Skeletal muscle tissue (tissue), 4 donors: Measurements from ENCODE around the gene C2orf92. TPM values are rescaled to one million over a fixed set of nuclear protein-coding genes. Genes with fewer than 3 reads are reported as not detected.

Experiments used
- H3K27ac ChIP-seq: one replicate; pipeline ENCODE4 v1.7.0; 2013; ENCODE audit warnings: mild to moderate bottlenecking, low read depth, low read length, inconsistent platforms
- H3K27me3 ChIP-seq, 3 donors: one replicate each; pipeline ENCODE4 v1.7.0; 2013; ENCODE audit warnings: low read length in 3 of 3; ENCODE audit not compliant: control insufficient read depth in 3 of 3, insufficient read depth in 3 of 3
- H3K36me3 ChIP-seq, 3 donors: one replicate each; pipeline ENCODE4 v1.7.0; 2013; ENCODE audit warnings: low read length in 3 of 3; ENCODE audit not compliant: control insufficient read depth in 3 of 3, insufficient read depth in 3 of 3
- H3K4me1 ChIP-seq, 3 donors: one replicate each; pipeline ENCODE4 v1.7.0; 2013; ENCODE audit warnings: low read length in 3 of 3, mild to moderate bottlenecking in 3 of 3; ENCODE audit not compliant: control insufficient read depth in 3 of 3, insufficient read depth in 3 of 3
- H3K4me3 ChIP-seq, 3 donors: one replicate each; pipeline ENCODE4 v1.7.0; 2013; ENCODE audit warnings: low read length in 3 of 3
- H3K9ac ChIP-seq, 3 donors: one replicate each; pipeline ENCODE4 v1.7.0; 2013; ENCODE audit warnings: low read length in 3 of 3, mild to moderate bottlenecking in 3 of 3, moderate library complexity in 2 of 3, low read depth in 1 of 3
- H3K9me3 ChIP-seq, 3 donors: one replicate each; pipeline ENCODE4 v1.7.0; 2013; ENCODE audit warnings: low read length in 3 of 3; ENCODE audit not compliant: control insufficient read depth in 3 of 3
- total RNA-seq: library from RNA; depleted of rRNA; stranded (reverse); fragments of >200 nt; gene quantifications from one replicate; pipeline ENCODE4 v1.2.3, GENCODE V29; 2014
- donor health status: Osteomylitis.

The C2orf92 gene
- total RNA-seq, 1 donor from 2014 or later = 4.7 TPM

- H3K27me3 ChIP-seq = peaks cover 0 to 2% (median 0%) of the 10 kb centered on the region in 3 donors
- no peak overlapping the region for H3K4me3 ChIP-seq
- H3K27ac ChIP-seq = no peak overlapping the region
- H3K9me3 ChIP-seq = no peaks in the 10 kb centered on the region
- peaks cover 3 to 12% (median 6%) of the 10 kb centered on the region in 3 donors for H3K36me3 ChIP-seq
- H3K4me1 ChIP-seq = peaks cover 0 to 2% (median 0%) of the 10 kb centered on the region in 3 donors
- H3K9ac ChIP-seq = no peak overlapping the region
Measured at GRCh38 chr2:97742381-97742847, 72.9 kb downstream of the C2orf92 start.

- no peak overlapping the region for H3K9ac ChIP-seq
- H3K36me3 ChIP-seq = peaks cover 3 to 12% (median 6%) of the 10 kb centered on the region in 3 donors
Measured at GRCh38 chr2:97743913-97744312, 74.4 kb downstream of the C2orf92 start.

DNA sequence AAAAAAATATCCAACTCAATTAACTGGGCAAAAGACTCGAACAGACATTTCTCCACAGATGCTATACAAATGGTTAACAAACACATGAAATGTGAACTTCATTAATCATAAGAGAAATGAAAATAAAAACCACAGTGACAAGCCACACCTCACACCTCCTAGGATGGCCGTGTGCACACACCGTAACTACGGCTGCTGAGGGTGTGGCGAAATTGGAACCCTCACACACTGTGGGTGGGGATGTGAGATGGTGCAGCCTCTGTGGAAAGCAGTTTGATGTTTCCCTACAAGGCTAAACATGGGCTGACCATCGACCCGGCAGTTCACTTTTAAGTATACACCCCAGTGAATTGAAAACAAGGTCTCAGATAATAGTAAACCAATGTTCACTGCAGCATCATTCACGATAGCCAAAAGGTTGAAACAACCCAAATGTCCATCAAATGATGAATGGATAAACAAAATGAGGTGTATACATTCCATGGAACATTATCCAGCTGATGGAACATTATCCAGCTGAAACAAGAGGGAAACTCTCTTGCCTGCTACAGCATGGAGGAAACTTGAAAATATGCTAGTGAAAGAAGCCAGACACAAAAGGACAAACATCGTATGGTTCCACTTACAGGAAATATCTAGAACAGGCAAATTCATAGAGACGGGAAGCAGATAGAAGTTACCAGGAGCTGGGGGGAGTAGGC is 76.1 kb downstream of the C2orf92 start:
- H3K27ac ChIP-seq = no peak overlapping the region

More at GRCh38 chr2:97743913-97744312, 74.4 kb downstream of the C2orf92 start:
- no peaks in the 10 kb centered on the region for H3K9me3 ChIP-seq
- peaks cover 2 to 5% (median 3%) of the 10 kb centered on the region in 3 donors for H3K4me1 ChIP-seq
- H3K4me3 ChIP-seq = no peak overlapping the region
- no peaks in the 10 kb centered on the region for H3K27me3 ChIP-seq
- H3K27ac ChIP-seq = no peak overlapping the region

GRCh38 chr2:97747285-97747684 is 77.8 kb downstream of the C2orf92 start:
- H3K9ac ChIP-seq = no peak overlapping the region
- no peak overlapping the region for H3K4me3 ChIP-seq
- H3K4me1 ChIP-seq = peaks cover 2 to 5% (median 3%) of the 10 kb centered on the region in 3 donors
- H3K36me3 ChIP-seq = peaks cover 6 to 12% (median 8%) of the 10 kb centered on the region in 3 donors
- H3K27me3 ChIP-seq = no peaks in the 10 kb centered on the region
- no peak overlapping the region for H3K27ac ChIP-seq
- no peaks in the 10 kb centered on the region for H3K9me3 ChIP-seq

More for the DNA sequence above, 76.1 kb downstream of the C2orf92 start:
- H3K27me3 ChIP-seq = no peaks in the 10 kb centered on the region
- H3K36me3 ChIP-seq = peaks cover 3 to 12% (median 6%) of the 10 kb centered on the region in 3 donors
- peaks cover 2 to 5% (median 3%) of the 10 kb centered on the region in 3 donors for H3K4me1 ChIP-seq
- no peaks in the 10 kb centered on the region for H3K9me3 ChIP-seq
- H3K9ac ChIP-seq = no peak overlapping the region
- no peak overlapping the region for H3K4me3 ChIP-seq

DNA sequence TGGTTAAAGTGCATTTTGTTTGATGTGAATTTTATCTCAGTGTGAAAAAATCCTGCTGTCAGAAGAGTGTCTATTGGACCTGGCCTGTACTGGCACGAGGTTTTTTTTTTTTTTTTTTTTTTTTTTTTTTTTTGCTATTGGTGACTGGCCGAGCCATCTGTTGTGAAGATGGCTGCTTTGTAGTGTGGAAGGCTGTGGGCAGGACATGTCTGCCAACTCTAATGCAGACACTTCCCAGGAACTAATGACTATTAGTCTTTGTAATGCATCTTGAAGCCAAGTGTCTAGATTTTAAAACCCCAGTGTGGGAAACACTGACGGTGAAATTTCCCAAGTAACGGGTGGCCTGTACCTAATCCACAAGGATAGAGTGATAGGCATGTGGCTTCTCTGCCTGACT is 78.2 kb downstream of the C2orf92 start:
- no peak overlapping the region for H3K9ac ChIP-seq
- H3K4me1 ChIP-seq = peaks cover 2 to 5% (median 3%) of the 10 kb centered on the region in 3 donors
- H3K9me3 ChIP-seq = no peaks in the 10 kb centered on the region
- H3K27me3 ChIP-seq = no peaks in the 10 kb centered on the region
- H3K27ac ChIP-seq = no peak overlapping the region
- H3K4me3 ChIP-seq = no peak overlapping the region
- H3K36me3 ChIP-seq = peaks cover 7 to 12% (median 8%) of the 10 kb centered on the region in 3 donors

DNA sequence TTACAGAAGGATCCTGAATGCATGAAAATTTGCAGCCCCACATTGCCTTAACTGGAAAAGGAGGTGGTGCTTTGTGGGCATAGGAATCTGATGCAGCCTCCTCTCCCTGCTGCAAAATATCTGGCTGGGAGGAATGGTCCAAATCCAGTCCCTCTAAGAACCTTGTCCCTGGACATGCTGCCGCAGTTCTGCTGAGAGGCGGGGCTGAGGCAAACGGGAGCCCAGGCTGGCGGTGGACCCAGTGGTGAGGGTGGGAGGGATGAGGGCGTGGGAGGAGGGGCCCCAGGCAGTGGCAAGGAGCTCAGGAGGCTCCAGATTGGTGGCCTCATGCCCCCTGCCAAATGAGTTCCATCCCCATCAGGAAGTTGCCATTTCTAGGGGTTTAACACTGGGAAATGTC is 80.1 kb downstream of the C2orf92 start:
- Histone ChIP-seq H3K4me1 (peaks cover 2 to 5% (median 3%) of the 10 kb centered on the region in 3 donors), H3K27me3 (no peaks in the 10 kb centered on the region), H3K4me3 (no peak overlapping the region), H3K9ac (no peak overlapping the region), H3K27ac (no peak overlapping the region), H3K36me3 (peaks cover 5 to 8% (median 6%) of the 10 kb centered on the region in 3 donors), H3K9me3 (no peaks in the 10 kb centered on the region)

- Histone ChIP-seq H3K36me3 (peaks cover 5 to 10% (median 8%) of the 10 kb centered on the region in 3 donors), H3K9ac (no peak overlapping the region), H3K4me3 (no peak overlapping the region), H3K9me3 (no peaks in the 10 kb centered on the region), H3K27ac (no peak overlapping the region), H3K4me1 (peaks cover 2 to 5% (median 3%) of the 10 kb centered on the region in 3 donors), H3K27me3 (no peaks in the 10 kb centered on the region)
Measured at GRCh38 chr2:97750017-97750416, 80.5 kb downstream of the C2orf92 start.

- no peak overlapping the region for H3K4me3 ChIP-seq
- peaks cover 14 to 17% (median 16%) of the 10 kb centered on the region in 3 donors for H3K36me3 ChIP-seq
- no peaks in the 10 kb centered on the region for H3K27me3 ChIP-seq
- no peak overlapping the region for H3K27ac ChIP-seq
- H3K9ac ChIP-seq = no peak overlapping the region
- peaks cover 2 to 7% (median 5%) of the 10 kb centered on the region in 3 donors for H3K4me1 ChIP-seq
- no peaks in the 10 kb centered on the region for H3K9me3 ChIP-seq
Measured at GRCh38 chr2:97751752-97752151, 82.2 kb downstream of the C2orf92 start.
